Measurements from ENCODE around the gene ERN2.
A peak's percentile ranks its signal among the peaks of the same experiment; 100 is the strongest.

DNA sequence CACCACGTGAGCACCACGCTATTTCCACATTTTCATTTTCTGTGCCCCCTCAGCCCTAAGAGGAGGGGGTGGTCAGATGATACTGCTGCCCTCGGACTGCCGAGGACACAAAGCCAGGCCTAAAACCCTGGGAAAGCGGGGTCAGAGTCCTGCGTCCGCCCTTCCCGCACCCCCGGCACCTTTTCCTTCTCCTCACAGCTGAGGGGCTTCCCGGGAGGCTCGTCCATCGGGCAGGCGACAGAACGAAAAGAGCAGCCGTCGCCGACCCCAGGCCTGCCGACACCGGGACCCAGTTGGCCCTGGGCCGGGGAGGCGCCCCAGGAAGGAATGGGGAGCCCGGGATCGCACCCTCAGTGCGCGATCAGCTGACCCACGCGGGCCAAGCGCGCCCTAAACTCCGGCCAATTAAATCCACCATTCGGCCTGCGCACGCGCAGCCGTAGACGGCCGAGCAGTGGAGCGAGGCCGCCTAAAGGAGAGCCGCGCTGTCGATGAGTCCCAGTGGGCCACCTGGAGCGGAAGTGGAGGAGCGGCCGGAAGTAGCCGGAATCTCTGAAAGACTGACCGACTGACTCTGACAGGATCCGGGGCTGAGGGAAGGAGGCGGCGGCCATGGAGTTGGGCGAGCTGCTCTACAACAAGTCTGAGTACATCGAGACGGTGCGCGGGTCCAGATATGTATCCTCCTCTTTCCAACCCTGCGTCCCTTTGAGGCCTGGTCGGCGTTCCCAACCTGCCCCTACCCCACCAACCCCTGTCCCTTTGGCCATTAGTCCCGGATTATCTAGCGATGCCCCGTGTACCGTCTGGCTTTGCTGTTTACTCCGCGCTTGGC, 71.9 kb downstream of the ERN2 start, which contains the start of the genes DCTN5 and PALB2:
- no peak for TF ChIP-seq CTCF (IDR thresholded peaks at IDR 0.05 in 2 of 3, conservative IDR thresholded peaks at IDR 0.05 in 1 of 3; ENCODE audit: borderline replicate concordance in 1 of 3, insufficient read depth in 1 of 3, low read depth in 2 of 3, low read length in 2 of 3)
- TF ChIP-seq EZH2 (IDR thresholded peaks at IDR 0.05): no peak
- TF ChIP-seq SRF (IDR thresholded peaks at IDR 0.05; ENCODE audit: low read depth): peak; percentile 98
- peak; percentile 61 for TF ChIP-seq POLR2A (IDR thresholded peaks at IDR 0.05; ENCODE audit: borderline replicate concordance, extremely low read depth, insufficient read depth, insufficient read length)
